CD4-positive, alpha-beta T cell (primary cell): Measurements from ENCODE around the gene PRKCB. TPM values are rescaled to one million over a fixed set of nuclear protein-coding genes. Genes with fewer than 3 reads are reported as not detected.

Experiments used
- ATAC-seq: fragments of 200-7000 bp; cut with Tn5 transposase; one replicate; pipeline ENCODE4 v1.10.0; 2022; ENCODE audit warnings: mild to moderate bottlenecking; ENCODE audit not compliant: poor library complexity
- CTCF ChIA-PET: fragments of 350-600 bp; sonication (Branson Sonifier 250); formaldehyde crosslinking; loops from one replicate; lab custom pipeline; 2021; ENCODE audit warnings: antibody characterized with exemption, inconsistent platforms; lab: Charles Lee
- POLR2A ChIA-PET: fragments of 350-600 bp; sonication (Branson Sonifier 250); formaldehyde crosslinking; loops from one replicate; lab custom pipeline; 2021; ENCODE audit warnings: antibody characterized with exemption, inconsistent platforms; lab: Charles Lee
- DNase-seq, 14 experiments: peaks; one replicate each; pipeline ENCODE4 v3.0.0-alpha.2; 2013 to 2020; ENCODE audit warnings: mixed read lengths in 2 of 14
- H3K27ac ChIP-seq, 2 donors: one replicate each; pipeline versions ENCODE4 v1.5.1 to v1.7.0; 2013; ENCODE audit warnings: low read length in 2 of 2, low read depth in 1 of 2, mild to moderate bottlenecking in 1 of 2
- H3K27me3 ChIP-seq, 2 experiments: 1 replicate in 1 of 2; 2 replicates in 1 of 2; pipeline versions ENCODE4 v1.6.1 to v1.7.0; 2013; ENCODE audit warnings: low read length in 2 of 2, control low read depth in 1 of 2, mild to moderate bottlenecking in 1 of 2, moderate library complexity in 1 of 2; ENCODE audit not compliant: insufficient read depth in 2 of 2, control insufficient read depth in 1 of 2
- H3K36me3 ChIP-seq: one replicate; pipeline ENCODE4 v1.6.1; 2013; ENCODE audit warnings: low read length, control low read depth; ENCODE audit not compliant: insufficient read depth
- H3K4me1 ChIP-seq: one replicate; pipeline ENCODE4 v1.6.1; 2013; ENCODE audit warnings: low read length, control low read depth; ENCODE audit not compliant: insufficient read depth
- H3K4me3 ChIP-seq: one replicate; pipeline ENCODE4 v1.5.1; 2013; ENCODE audit warnings: mild to moderate bottlenecking, low read length, moderate library complexity
- H3K9me3 ChIP-seq, 2 experiments: 1 replicate in 1 of 2; 2 replicates in 1 of 2; pipeline versions ENCODE4 v1.6.1 to v1.7.0; 2013; ENCODE audit warnings: low read length in 2 of 2, mild to moderate bottlenecking in 2 of 2, control low read depth in 1 of 2, moderate library complexity in 1 of 2; ENCODE audit not compliant: control insufficient read depth in 1 of 2, insufficient read depth in 1 of 2
- H3K27ac Mint-ChIP-seq: one replicate; pipeline ENCODE4 v1.8.0; 2020; ENCODE audit warnings: mixed read lengths
- H3K27me3 Mint-ChIP-seq: one replicate; pipeline ENCODE4 v1.8.0; 2021; ENCODE audit warnings: mixed read lengths
- H3K36me3 Mint-ChIP-seq: one replicate; pipeline ENCODE4 v1.8.0; 2021; ENCODE audit warnings: low read depth, mixed read lengths
- H3K4me1 Mint-ChIP-seq: one replicate; pipeline ENCODE4 v1.8.0; 2021; ENCODE audit warnings: low read depth, mixed read lengths
- H3K4me3 Mint-ChIP-seq: one replicate; pipeline ENCODE4 v1.8.0; 2020; ENCODE audit warnings: mild to moderate bottlenecking, mixed read lengths
- H3K9me3 Mint-ChIP-seq: one replicate; pipeline ENCODE4 v1.8.0; 2020; ENCODE audit warnings: mixed read lengths
- CTCF ChIP-seq: fragments of 200-600 bp; IDR thresholded peaks from one replicate; pipeline ENCODE4 v1.8.0; 2022; ENCODE audit warnings: antibody characterized with exemption, mild to moderate bottlenecking
- intact Hi-C, 2 experiments: fragments of 100-400 bp; cut with DNase I in 1 of 2; cut with micrococcal nuclease in 1 of 2; formaldehyde crosslinking; loops; one replicate each; pipeline versions ENCODE4 v1.15.1 to v1.9.0; 2023 to 2025; cut with DNase I, micrococcal nuclease
- total RNA-seq, 174 experiments: library from RNA in 2 of 174; stranded (reverse) in 2 of 174; gene quantifications; one replicate each; pipeline ENCODE4 v1.2.3 and lab custom pipeline; 2021 to 2026

The PRKCB gene
- total RNA-seq, 2 experiments from 2014 or later = 64.7 TPM

- H3K27ac Mint-ChIP-seq = no peak overlapping the region
- no peaks in the 10 kb centered on the region for H3K36me3 Mint-ChIP-seq
- Histone ChIP-seq H3K36me3 (no peaks in the 10 kb centered on the region), H3K27ac (peak overlapping the region in 1 of 2 donors; percentile 31), H3K4me1 (peaks cover 66% of the 10 kb centered on the region), H3K4me3 (no peak overlapping the region), H3K9me3 (no peaks in the 10 kb centered on the region), H3K27me3 (no peaks in the 10 kb centered on the region)
- H3K4me3 Mint-ChIP-seq = peak overlapping the region; percentile 57
- ChIA-PET CTCF (interaction anchor here (1.0 to 1.3 kb wide), 2 partner anchors 34 to 148 kb away, joined by 3 read pairs; no protein-coding TSS in a partner anchor), POLR2A (interaction anchor here (0.6 to 1.2 kb wide), 3 partner anchors 17 to 25 kb away, joined by 3 read pairs; no protein-coding TSS in a partner anchor)
- intact Hi-C loops = loop anchor here in 1 of 2 experiments (5.0 kb wide), 3 partner anchors 35 to 150 kb away; no protein-coding TSS in a partner anchor
- DNase-seq (no peak), ATAC-seq (no peak)
- TF ChIP-seq CTCF = no peak
- H3K27me3 Mint-ChIP-seq = no peaks in the 10 kb centered on the region
- peaks cover 86% of the 10 kb centered on the region for H3K4me1 Mint-ChIP-seq
- H3K9me3 Mint-ChIP-seq = no peaks in the 10 kb centered on the region
Measured at GRCh38 chr16:23862556-23862955, 26.8 kb downstream of the PRKCB start.

GRCh38 chr16:23863511-23864422 lies 28.0 kb downstream of the PRKCB start:
- peak overlapping the region; percentile 43 for H3K4me3 ChIP-seq
- no peak for TF ChIP-seq CTCF
- intact Hi-C loops = loop anchor here in 1 of 2 experiments (1.0 to 5.0 kb wide), 4 partner anchors 27 to 149 kb away; no protein-coding TSS in a partner anchor

GRCh38 chr16:23865853-23866252 lies 30.1 kb downstream of the PRKCB start:
- peaks cover 54% of the 10 kb centered on the region for H3K4me1 ChIP-seq
- Mint-ChIP-seq H3K4me3 (peak overlapping the region; percentile 31), H3K9me3 (no peaks in the 10 kb centered on the region), H3K36me3 (peaks cover 4% of the 10 kb centered on the region), H3K27ac (peak overlapping the region; percentile 57), H3K27me3 (no peaks in the 10 kb centered on the region), H3K4me1 (peaks cover 87% of the 10 kb centered on the region)
- H3K9me3 ChIP-seq = no peaks in the 10 kb centered on the region
- DNase-seq = no peak
- intact Hi-C loops = no loop called here
- ATAC-seq = no peak
- no peak overlapping the region for H3K4me3 ChIP-seq
- no peaks in the 10 kb centered on the region for H3K36me3 ChIP-seq
- H3K27ac ChIP-seq = no peak overlapping the region
- H3K27me3 ChIP-seq = no peaks in the 10 kb centered on the region
- ChIA-PET CTCF (no interaction called here), POLR2A (no interaction called here)
- no peak for TF ChIP-seq CTCF

More at GRCh38 chr16:23863511-23864422, 28.0 kb downstream of the PRKCB start:
- DNase-seq = peak in 4 of 14 experiments; percentile 7 to 79 (median 64)
- peak overlapping the region; percentile 90 for H3K27ac Mint-ChIP-seq
- H3K4me1 ChIP-seq = peaks cover 61% of the 10 kb centered on the region
- CTCF ChIA-PET = interaction anchor here (1.2 to 1.3 kb wide), 2 partner anchors 36 to 61 kb away, joined by 3 read pairs; no protein-coding TSS in a partner anchor
- no peaks in the 10 kb centered on the region for H3K36me3 ChIP-seq
- H3K9me3 Mint-ChIP-seq = no peaks in the 10 kb centered on the region
- H3K27me3 Mint-ChIP-seq = no peaks in the 10 kb centered on the region
- POLR2A ChIA-PET = interaction anchor here (1.0 to 2.4 kb wide), 17 partner anchors 10 to 157 kb away, joined by 3 to 11 read pairs (median 6); partner anchors contain the start of gene PRKCB
- peak overlapping the region; percentile 88 for H3K4me3 Mint-ChIP-seq
- peaks cover 86% of the 10 kb centered on the region for H3K4me1 Mint-ChIP-seq
- peak overlapping the region; percentile 39 to 69 for H3K27ac ChIP-seq
- no peaks in the 10 kb centered on the region for H3K36me3 Mint-ChIP-seq
- peak; percentile 88 for ATAC-seq
- H3K27me3 ChIP-seq = no peaks in the 10 kb centered on the region
- H3K9me3 ChIP-seq = no peaks in the 10 kb centered on the region
